PC-3 (cell line): ENCODE results near the gene OSBPL6.

Source experiments
- EZH2 ChIP-seq: fragments of 300-600 bp; sonication (generic); IDR thresholded peaks from one replicate; pipeline ENCODE4 v1.6.1; 2017; ENCODE audit warnings: antibody characterized with exemption, mild to moderate bottlenecking, low read length; ENCODE audit not compliant: unreplicated experiment
- TF ChIP-seq, protein P1 (sequence below): fragments of 300-600 bp; sonication (generic); conservative IDR thresholded peaks from 2 replicates; pipeline ENCODE4 v1.5.1; 2017; ENCODE audit warnings: antibody characterized with exemption, low read depth, mild to moderate bottlenecking, low read length

DNA sequence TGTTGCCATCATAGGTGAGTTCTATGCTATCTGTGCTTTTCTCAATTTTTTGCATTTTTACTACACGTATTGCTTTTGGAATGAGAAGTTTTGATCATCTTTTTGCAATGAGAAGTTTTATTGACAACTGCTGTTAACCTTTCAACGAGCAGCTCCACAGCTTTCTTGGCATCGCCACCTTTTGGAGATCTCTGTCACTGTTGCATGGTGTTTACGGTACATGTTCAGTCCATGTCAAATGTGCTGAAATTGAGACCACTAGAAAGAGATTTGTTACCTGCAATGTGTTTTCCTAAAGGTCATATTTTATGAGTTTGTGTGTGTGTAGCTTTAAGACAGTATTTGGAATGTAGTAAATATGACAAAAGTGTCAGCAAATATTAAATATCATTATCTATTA lies 120.8 kb downstream of the OSBPL6 start:
- TF ChIP-seq, protein P1, sequence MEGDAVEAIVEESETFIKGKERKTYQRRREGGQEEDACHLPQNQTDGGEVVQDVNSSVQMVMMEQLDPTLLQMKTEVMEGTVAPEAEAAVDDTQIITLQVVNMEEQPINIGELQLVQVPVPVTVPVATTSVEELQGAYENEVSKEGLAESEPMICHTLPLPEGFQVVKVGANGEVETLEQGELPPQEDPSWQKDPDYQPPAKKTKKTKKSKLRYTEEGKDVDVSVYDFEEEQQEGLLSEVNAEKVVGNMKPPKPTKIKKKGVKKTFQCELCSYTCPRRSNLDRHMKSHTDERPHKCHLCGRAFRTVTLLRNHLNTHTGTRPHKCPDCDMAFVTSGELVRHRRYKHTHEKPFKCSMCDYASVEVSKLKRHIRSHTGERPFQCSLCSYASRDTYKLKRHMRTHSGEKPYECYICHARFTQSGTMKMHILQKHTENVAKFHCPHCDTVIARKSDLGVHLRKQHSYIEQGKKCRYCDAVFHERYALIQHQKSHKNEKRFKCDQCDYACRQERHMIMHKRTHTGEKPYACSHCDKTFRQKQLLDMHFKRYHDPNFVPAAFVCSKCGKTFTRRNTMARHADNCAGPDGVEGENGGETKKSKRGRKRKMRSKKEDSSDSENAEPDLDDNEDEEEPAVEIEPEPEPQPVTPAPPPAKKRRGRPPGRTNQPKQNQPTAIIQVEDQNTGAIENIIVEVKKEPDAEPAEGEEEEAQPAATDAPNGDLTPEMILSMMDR = no peak
- TF ChIP-seq EZH2 = no peak
